Suprapubic skin (tissue), 3 donors: ENCODE data around the gene TYRO3.

Experiments
- CTCF ChIP-seq, 2 donors: fragments of 200-600 bp in 1 of 2; fragments of 450-650 bp in 1 of 2; sonication (generic) in 1 of 2; IDR thresholded peaks; one replicate each; pipeline ENCODE4 v1.5.1; 2016 to 2019; ENCODE audit warnings: antibody characterized with exemption in 2 of 2, mild to moderate bottlenecking in 1 of 2, moderate library complexity in 1 of 2
- POLR2AphosphoS5 ChIP-seq, 3 donors: sonication (generic); formaldehyde crosslinking; IDR thresholded peaks; one replicate each; pipeline ENCODE4 v1.6.1; 2017; ENCODE audit warnings: antibody characterized with exemption in 3 of 3

- TF ChIP-seq POLR2AphosphoS5 (IDR thresholded peaks at IDR 0.05), result no peak
- TF ChIP-seq CTCF (IDR thresholded peaks at IDR 0.05), result peak; percentile 57 to 80
Observed at GRCh38 chr15:41603941-41604911, 45.2 kb downstream of the TYRO3 start.
